GM12873 (cell line): Measurements from ENCODE around the gene SI.

Experiments used
- TF ChIP-seq, protein P1 (sequence below): IDR thresholded peaks from 2 replicates; pipeline ENCODE4 v1.5.1; 2012; ENCODE audit warnings: low read depth, mild to moderate bottlenecking, moderate library complexity, low read length, control low read depth; ENCODE audit not compliant: insufficient read depth; ENCODE audit errors: missing control alignments

Gene SI

DNA sequence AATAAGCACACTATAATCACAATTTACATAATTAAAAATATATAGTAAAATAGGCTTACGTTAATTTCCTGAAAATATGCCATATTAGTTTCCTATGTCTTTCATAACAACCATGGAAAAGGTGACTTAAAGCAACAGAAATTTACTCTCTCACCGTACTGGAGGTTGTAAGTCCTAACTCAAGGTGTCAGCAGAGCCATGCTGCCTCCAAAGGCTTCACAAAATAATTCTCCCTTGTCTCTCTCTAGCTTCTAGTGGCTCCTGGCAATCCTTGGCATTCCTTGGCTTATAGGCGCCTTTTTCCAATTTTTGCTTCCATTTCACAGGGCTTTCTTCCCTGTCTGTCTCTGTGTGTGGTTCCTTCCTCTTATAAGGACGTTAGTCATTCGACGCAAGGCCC lies 7.6 kb downstream of the SI start:
- TF ChIP-seq, protein P1, sequence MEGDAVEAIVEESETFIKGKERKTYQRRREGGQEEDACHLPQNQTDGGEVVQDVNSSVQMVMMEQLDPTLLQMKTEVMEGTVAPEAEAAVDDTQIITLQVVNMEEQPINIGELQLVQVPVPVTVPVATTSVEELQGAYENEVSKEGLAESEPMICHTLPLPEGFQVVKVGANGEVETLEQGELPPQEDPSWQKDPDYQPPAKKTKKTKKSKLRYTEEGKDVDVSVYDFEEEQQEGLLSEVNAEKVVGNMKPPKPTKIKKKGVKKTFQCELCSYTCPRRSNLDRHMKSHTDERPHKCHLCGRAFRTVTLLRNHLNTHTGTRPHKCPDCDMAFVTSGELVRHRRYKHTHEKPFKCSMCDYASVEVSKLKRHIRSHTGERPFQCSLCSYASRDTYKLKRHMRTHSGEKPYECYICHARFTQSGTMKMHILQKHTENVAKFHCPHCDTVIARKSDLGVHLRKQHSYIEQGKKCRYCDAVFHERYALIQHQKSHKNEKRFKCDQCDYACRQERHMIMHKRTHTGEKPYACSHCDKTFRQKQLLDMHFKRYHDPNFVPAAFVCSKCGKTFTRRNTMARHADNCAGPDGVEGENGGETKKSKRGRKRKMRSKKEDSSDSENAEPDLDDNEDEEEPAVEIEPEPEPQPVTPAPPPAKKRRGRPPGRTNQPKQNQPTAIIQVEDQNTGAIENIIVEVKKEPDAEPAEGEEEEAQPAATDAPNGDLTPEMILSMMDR = no peak

DNA sequence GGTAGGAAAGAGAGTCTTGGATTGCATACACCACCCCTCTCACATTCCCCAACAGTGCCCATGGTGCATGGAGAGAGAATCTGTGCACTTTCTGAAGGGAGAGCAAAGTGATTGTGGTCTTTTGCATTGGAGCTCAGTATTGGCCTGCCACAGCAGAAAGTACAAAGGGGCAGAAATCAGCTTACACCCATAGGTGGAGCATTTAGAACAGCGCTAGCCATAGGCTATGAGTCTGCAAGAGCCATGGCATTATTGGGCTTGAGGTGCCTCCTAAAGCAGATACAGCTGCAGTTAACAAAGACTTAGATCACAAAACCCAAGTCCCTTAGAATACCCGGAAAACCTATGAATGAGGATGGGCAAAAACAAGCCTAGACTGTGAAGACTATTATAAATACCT lies 21.8 kb downstream of the SI start:
- TF ChIP-seq, protein P1 = no peak

DNA sequence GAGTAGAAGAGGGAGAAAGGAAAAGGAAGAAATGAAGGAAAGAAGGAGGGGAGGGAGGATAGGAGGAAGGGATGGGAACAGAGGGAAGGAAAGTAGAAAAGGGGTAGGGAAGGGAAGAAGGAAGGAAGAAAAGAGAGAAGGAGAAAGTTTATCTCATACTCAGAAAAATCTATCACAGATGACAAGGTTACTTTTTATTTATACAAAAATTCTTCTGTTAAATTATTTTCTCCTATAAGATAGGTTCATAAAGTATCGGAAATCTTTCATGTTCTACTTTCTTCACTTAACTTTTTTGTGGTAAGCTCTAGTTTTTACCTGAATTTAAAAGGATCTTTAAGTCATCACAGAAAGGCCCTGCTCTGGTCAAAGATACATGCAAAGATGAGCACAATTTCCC lies 38.1 kb downstream of the SI start:
- TF ChIP-seq, protein P1 = no peak

DNA sequence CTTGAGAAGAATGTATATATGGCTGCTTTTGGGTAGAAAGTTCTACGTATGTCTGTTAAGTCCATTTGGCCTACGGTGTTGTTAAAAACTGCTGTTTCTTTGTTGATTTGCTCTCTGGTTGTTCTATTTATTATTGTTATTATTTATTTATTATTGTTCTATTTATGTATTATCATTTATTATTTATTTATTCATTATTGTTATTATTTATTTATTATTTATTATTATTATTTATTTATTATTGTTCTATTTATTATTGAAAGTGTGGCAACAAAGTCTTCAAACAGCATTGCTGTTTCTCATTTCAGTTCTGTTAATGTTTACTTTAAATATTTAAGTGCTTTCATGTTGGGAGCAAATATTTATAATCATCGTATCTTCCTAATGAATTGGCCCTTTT lies 66.7 kb downstream of the SI start:
- TF ChIP-seq, protein P1 = no peak

DNA sequence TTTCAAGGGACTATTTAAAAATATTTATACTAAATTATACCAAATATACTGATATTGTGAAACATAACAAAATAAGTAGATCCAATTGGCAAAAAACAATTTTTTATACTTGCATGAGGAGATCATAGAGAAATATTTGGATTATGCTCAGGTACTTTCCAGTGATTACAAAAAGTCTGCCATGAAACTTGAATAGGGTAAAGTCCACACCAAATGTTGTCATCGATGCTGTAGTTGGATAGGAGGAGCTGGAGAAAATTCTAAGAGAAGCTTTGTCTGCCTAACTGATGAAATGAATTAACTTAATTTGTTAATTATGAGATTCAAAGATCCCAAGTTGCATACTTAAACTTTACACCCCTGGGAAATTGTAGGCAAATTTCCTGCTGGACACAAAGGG lies 93.3 kb downstream of the SI start:
- TF ChIP-seq, protein P1 = no peak

DNA sequence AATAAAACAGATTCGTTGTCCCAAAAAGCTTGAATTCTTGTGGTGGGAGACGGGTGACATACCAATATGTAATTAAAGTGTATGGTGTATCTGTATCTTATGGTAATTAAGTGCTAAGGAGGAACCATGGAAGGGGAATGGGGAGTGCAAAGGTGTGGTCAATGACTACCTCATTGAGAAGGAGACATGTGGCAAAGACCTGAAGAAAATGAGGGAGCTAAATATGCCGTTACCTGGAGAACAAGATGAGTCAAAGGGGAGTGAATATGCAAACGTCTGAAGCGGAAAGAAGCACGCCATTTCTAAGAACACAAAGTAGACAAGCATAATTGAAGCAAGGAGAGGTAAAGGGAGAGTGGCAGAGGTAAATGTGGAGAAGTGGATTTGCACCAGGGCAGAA lies 115.7 kb downstream of the SI start:
- TF ChIP-seq, protein P1 = no peak

DNA sequence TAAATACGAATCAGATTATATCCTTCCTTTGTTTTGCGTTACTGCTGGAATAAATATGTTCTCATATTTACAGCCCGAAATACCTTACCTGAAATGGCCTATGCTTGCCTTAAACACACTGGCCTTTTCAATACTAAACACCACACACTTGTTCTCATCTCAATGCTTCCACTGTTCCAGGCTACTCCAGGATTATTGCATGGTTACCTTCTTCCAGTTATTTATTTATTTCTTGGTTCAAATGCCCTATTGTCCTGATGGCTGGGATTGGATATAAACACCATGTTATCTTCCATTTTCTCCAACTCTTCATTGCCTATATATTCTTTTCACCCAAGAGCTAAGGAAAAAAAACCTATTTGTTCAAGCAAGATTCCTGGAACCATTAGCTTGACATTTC lies 125.3 kb downstream of the SI start:
- TF ChIP-seq, protein P1 = no peak
